Stimulated activated CD4-positive, alpha-beta T cell treated with anti-CD3 and anti-CD28 coated beads, Interleukin-2, amount 100 ng/mL, for 4 hours (primary cell): ENCODE data around the gene VEZF1.

Source experiments
- DNase-seq: peaks from one replicate; pipeline ENCODE4 v3.0.0-alpha.2; 2020; ENCODE audit warnings: low read depth

The VEZF1 gene

GRCh38 chr17:57987581-57988300, at the start of gene VEZF1:
Gene VEZF1 (minus strand): TSS chr17:57988254. CDS start chr17:57988111, 143 bp downstream.
- peak; percentile 63 for DNase-seq

- DNase-seq: no peak
Observed at GRCh38 chr17:58032691-58033415, 44.8 kb upstream of the VEZF1 start.

GRCh38 chr17:58028578-58028977, 40.5 kb upstream of the VEZF1 start:
- DNase-seq: no peak

GRCh38 chr17:58020401-58020800, 32.3 kb upstream of the VEZF1 start:
- no peak for DNase-seq

GRCh38 chr17:58019521-58019920, 31.5 kb upstream of the VEZF1 start:
- DNase-seq: no peak

- no peak for DNase-seq
Observed at GRCh38 chr17:58019039-58019438, 31.0 kb upstream of the VEZF1 start.

GRCh38 chr17:58010067-58010799, 22.2 kb upstream of the VEZF1 start:
- DNase-seq: no peak

- no peak for DNase-seq
Observed at GRCh38 chr17:58007781-58008706, 20.0 kb upstream of the VEZF1 start.

- DNase-seq: peak; percentile 97
Observed at GRCh38 chr17:58006924-58007780, 19.1 kb upstream of the VEZF1 start, which contains the start of gene SRSF1. Gene SRSF1 (minus strand): TSS chr17:58007246. CDS start chr17:58007137, 109 bp downstream.

- DNase-seq: no peak
Observed at GRCh38 chr17:58006560-58006923, 18.5 kb upstream of the VEZF1 start.

GRCh38 chr17:58005728-58006559, 17.9 kb upstream of the VEZF1 start:
- peak; percentile 50 for DNase-seq

- DNase-seq: no peak
Observed at GRCh38 chr17:58005031-58005727, 17.1 kb upstream of the VEZF1 start.

- no peak for DNase-seq
Observed at GRCh38 chr17:58004060-58004459, 16.0 kb upstream of the VEZF1 start.

- DNase-seq: no peak
Observed at GRCh38 chr17:58002973-58003372, 14.9 kb upstream of the VEZF1 start.

- no peak for DNase-seq
Observed at GRCh38 chr17:58002154-58002948, 14.3 kb upstream of the VEZF1 start.

- no peak for DNase-seq
Observed at GRCh38 chr17:58001461-58002124, 13.5 kb upstream of the VEZF1 start.

GRCh38 chr17:57999496-58000017, 11.5 kb upstream of the VEZF1 start:
- no peak for DNase-seq
